GM13976 (cell line): ENCODE data around the gene NLRP14.

ENCODE experiments used
- DNase-seq: peaks from one replicate; pipeline ENCODE4 v3.0.0; 2012; ENCODE audit warnings: low spot score
- in situ Hi-C: fragments of 300-500 bp; cut with MboI; formaldehyde crosslinking; loops from one replicate; pipeline ENCODE4 v1.12.0; 2022; ENCODE audit warnings: low sequenced_read_pairs, mixed read lengths, inconsistent platforms; ENCODE audit not compliant: unreplicated experiment
- TF ChIP-seq, protein P1 (sequence below): IDR thresholded peaks from 2 replicates; pipeline ENCODE4 v1.5.1; 2012; ENCODE audit warnings: borderline replicate concordance, mild to moderate bottlenecking; ENCODE audit not compliant: insufficient read depth; ENCODE audit errors: extremely low read depth, missing control alignments, control extremely low read depth

Gene NLRP14, protein sequence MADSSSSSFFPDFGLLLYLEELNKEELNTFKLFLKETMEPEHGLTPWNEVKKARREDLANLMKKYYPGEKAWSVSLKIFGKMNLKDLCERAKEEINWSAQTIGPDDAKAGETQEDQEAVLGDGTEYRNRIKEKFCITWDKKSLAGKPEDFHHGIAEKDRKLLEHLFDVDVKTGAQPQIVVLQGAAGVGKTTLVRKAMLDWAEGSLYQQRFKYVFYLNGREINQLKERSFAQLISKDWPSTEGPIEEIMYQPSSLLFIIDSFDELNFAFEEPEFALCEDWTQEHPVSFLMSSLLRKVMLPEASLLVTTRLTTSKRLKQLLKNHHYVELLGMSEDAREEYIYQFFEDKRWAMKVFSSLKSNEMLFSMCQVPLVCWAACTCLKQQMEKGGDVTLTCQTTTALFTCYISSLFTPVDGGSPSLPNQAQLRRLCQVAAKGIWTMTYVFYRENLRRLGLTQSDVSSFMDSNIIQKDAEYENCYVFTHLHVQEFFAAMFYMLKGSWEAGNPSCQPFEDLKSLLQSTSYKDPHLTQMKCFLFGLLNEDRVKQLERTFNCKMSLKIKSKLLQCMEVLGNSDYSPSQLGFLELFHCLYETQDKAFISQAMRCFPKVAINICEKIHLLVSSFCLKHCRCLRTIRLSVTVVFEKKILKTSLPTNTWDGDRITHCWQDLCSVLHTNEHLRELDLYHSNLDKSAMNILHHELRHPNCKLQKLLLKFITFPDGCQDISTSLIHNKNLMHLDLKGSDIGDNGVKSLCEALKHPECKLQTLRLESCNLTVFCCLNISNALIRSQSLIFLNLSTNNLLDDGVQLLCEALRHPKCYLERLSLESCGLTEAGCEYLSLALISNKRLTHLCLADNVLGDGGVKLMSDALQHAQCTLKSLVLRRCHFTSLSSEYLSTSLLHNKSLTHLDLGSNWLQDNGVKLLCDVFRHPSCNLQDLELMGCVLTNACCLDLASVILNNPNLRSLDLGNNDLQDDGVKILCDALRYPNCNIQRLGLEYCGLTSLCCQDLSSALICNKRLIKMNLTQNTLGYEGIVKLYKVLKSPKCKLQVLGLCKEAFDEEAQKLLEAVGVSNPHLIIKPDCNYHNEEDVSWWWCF

DNA sequence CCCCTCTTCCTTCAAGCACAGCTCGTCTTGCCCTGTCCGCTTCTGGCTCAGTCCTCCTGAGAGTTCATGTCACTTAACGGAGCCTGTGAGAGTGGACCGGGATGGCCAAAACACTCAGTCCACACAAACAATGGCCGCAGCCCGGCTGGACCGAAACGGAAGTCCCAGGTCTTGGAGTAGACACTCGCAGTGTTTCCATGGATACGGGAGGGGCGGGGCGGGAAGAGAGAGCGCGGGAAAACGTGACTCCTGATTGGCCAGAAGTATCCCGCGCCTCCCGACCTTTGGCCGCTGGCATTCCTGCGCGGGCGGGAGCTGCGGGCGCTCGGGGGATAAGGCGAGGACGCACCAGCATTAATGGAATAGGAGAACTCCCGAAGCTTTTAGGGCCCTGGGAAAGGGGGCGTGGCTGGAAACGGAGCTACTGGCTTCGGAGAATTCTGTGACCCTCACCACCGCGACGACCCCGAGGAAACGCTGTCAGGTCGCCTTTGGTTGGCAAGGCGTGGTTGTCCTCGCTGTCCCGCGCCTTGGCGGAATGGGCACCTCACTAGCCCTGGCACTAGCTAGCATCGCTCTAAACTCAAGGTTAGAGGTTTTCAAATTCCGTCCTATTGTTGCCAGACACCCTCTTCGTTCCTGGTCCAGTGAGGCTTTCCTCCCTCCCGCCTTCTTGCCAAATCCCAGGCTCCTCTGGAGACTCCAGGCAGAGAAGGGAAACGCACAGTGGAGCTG lies at the start of gene NLRP14, which contains the start of gene ZNF214:
Gene NLRP14 (plus strand): TSS at position 297 of the 735 bp plus-strand sequence. CDS start 18,108 bp downstream, outside the sequence.
Gene ZNF214 (minus strand): TSS at position 164 of the 735 bp plus-strand sequence. CDS start 17,511 bp downstream, outside the sequence.
- peak; percentile 81 for DNase-seq
- in situ Hi-C loops = no loop called here
- TF ChIP-seq, protein P1, sequence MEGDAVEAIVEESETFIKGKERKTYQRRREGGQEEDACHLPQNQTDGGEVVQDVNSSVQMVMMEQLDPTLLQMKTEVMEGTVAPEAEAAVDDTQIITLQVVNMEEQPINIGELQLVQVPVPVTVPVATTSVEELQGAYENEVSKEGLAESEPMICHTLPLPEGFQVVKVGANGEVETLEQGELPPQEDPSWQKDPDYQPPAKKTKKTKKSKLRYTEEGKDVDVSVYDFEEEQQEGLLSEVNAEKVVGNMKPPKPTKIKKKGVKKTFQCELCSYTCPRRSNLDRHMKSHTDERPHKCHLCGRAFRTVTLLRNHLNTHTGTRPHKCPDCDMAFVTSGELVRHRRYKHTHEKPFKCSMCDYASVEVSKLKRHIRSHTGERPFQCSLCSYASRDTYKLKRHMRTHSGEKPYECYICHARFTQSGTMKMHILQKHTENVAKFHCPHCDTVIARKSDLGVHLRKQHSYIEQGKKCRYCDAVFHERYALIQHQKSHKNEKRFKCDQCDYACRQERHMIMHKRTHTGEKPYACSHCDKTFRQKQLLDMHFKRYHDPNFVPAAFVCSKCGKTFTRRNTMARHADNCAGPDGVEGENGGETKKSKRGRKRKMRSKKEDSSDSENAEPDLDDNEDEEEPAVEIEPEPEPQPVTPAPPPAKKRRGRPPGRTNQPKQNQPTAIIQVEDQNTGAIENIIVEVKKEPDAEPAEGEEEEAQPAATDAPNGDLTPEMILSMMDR = no peak

DNA sequence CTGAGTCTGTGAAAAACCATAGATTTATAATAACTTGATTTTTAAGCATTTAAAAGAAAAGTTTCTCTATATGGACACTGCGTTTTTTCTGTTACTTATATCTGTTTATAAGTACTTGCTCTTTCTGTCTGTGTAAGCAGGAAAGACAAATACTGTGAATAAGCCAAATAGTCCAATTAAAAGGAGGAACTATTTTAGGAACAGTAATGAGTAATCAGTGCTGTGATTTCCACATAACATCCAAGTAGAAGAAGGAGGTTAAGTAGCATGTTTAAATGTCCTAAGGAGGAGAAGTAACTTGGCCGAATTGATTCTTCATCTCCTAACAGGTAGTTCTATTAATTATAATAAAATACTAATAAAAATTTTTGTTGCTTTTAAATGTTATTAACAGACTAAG lies 40.9 kb upstream of the NLRP14 start:
- in situ Hi-C loops = no loop called here
- no peak for DNase-seq
- TF ChIP-seq, protein P1 = no peak

DNA sequence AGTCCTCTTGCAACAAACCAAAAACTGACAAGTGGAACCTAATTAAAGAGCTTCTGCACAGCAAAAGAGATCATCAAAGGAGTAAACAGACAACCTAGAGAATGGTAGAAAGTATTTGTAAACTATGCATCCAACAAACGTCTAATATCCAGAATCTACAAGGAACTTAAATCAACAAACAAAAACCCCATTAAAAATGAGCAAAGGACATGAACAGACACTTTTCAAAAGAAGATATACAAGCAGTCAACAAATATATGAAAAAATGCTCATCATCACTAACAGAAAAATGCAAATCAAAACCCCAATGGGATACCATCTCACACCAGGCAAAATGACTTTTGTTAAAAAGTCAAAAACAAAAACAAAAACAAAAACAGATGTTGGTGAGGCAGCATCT lies 33.8 kb upstream of the NLRP14 start:
- in situ Hi-C loops = no loop called here
- no peak for DNase-seq
- TF ChIP-seq, protein P1 = no peak

DNA sequence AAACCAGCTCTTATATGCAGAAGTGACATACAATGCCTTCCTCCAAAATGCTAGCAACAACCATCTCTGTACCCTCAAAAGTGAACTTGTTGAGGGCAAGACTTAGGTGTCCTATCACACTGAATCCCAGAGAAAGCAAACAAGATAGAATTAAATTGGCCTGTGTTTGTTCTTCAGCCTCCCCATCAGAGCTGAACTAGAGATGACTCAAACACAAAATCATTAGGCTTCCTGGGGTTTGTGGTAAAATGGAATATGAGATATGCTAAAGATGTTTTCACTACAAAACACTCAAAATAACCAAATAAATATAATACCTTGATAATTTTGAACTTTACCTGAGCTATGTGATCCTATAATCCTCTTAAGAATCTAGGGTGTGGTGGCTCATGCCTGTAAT lies 31.8 kb upstream of the NLRP14 start:
- in situ Hi-C loops = no loop called here
- TF ChIP-seq, protein P1 = no peak
- no peak for DNase-seq

DNA sequence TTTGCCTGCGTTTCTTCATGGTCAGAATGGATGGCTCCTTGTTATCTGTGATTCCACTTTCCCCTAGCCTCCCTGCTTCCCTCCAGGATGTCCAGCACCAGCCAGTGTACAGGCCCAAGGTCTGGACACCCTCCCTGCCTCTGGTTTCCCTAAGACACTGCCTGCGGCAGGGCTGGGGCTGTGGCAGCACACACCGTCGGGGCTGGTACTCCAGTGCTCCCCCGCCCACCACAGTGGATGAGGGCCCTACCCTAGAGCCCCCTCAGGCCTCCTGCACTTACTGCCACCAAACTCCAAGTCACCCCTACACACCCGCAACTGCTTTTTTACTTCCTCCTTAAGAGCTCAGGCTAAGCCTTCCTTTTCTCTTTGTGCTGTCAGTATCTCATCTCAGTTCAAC lies 29.1 kb upstream of the NLRP14 start:
- no peak for DNase-seq
- TF ChIP-seq, protein P1 = no peak
- in situ Hi-C loops = no loop called here
